Body of pancreas (tissue), 4 donors: ENCODE results near the gene SEC61A1.

Source experiments
- CTCF ChIP-seq, 7 experiments: fragments of 450-650 bp in 4 of 7; fragments of 200-600 bp in 3 of 7; sonication (generic) in 3 of 7; IDR thresholded peaks; one replicate each; pipeline ENCODE4 v1.5.1; 2016 to 2019; ENCODE audit warnings: antibody characterized with exemption in 7 of 7
- POLR2A ChIP-seq, 3 donors: fragments of 450-650 bp; IDR thresholded peaks; one replicate each; pipeline ENCODE4 v1.6.1; 2016; ENCODE audit warnings: antibody characterized with exemption in 3 of 3, mild to moderate bottlenecking in 2 of 3

- TF ChIP-seq CTCF (IDR thresholded peaks at IDR 0.05) (no peak), POLR2A (IDR thresholded peaks at IDR 0.05) (no peak)
Measured at GRCh38 chr3:128009952-128010846, 42.0 kb upstream of the SEC61A1 start.
